ENCODE data around the gene NCAN.

The NCAN gene

DNA sequence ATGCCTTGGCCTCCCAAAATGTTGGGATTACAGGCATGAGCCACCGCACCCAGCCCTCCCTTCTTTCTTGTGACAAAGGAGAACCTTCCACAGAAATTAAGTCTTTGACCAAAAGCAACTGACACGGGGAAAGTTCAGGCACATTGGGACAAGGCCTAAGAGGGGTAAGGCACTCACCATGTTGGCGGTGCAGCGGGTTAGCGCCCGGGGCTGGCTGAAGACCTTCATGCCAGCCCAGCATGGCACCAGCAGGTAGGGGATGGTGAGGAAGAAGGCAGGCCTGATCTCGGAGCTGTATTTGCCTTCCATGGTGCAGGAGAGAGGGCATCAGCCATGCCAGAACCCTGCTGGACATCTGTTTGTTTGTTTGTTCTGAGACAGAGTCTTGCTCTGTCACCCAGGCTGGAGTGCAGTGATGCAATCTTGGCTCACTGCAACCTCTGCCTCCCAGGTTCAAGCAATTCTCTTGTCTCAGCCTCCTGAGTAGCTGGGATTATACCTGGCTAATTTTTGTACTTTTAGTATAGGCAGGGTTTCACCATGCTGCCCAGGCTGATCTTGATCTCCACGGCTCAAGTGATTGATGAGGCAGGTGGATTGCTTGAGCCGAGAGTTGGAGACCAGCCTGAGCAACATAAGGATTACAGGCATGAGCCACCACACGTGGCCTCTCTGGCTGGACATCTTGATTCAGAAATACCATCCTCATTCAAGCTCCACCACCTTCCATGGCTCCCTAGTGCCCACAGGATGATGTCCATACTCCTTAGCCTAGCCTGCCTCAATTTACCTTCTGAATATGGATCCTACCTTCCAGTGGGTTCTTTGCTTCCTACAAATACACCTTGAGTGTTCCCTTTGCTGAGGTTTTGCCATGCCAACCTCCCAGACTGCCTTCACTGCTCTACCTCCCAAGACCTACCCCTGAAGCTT lies 57.0 kb downstream of the NCAN start:
- no peak for TF ChIP-seq CTCF (IDR thresholded peaks at IDR 0.05; ENCODE audit: insufficient read depth, low read depth, low read length, missing control alignments)
- DNase-seq (ENCODE audit: low read depth) = no peak
- no peak overlapping the region for H3K4me3 ChIP-seq (ENCODE audit: low read length)

GRCh38 chr19:19269952-19270694 lies 58.4 kb downstream of the NCAN start:
- DNase-seq (ENCODE audit: low read depth) = no peak
- no peak overlapping the region for H3K4me3 ChIP-seq (ENCODE audit: low read length)
- TF ChIP-seq CTCF (IDR thresholded peaks at IDR 0.05; ENCODE audit: insufficient read depth, low read depth, low read length, missing control alignments) = no peak

DNA sequence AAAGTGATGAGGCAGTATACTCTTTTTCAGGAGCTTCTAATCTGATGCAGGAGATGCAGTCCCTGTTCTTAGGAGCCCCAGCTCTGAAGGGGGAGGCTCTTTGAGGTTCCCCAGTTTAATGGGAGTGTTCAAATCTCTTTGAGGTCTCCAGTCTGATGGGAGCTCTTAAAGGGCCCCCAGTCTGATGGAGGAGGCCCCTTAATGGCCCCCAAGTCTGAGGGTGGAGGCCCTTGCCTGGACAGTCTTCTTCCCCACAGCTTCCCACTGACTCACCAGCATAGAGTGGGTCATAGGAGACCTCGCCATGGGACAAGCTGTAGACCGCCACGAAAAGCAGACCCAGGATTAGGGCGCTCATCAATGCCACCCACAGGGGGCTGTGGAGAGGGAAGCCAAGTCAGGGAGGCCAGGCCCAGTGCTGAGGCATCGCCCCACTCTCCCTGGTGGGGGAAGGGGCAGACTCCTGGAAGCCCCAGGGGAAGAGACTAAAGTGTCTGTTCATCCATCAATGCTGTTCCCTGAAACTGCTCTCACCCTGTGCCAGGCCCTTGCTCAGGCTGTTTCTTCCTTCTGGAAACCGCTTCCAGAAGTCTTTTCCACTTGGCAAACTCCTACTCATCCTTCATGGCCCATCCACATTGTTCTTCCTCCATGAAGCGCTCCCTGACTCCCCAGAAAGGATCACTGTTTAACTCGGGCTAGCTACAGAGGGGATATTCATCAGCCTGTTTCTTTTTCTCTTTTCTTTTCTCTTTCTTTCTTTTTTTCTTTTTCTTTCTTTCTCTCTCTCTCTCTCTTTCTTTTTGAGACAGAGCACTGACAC lies 59.2 kb downstream of the NCAN start:
- H3K4me3 ChIP-seq (ENCODE audit: low read length) = no peak overlapping the region
- no peak for DNase-seq (ENCODE audit: low read depth)
- TF ChIP-seq CTCF (IDR thresholded peaks at IDR 0.05; ENCODE audit: insufficient read depth, low read depth, low read length, missing control alignments) = no peak

DNA sequence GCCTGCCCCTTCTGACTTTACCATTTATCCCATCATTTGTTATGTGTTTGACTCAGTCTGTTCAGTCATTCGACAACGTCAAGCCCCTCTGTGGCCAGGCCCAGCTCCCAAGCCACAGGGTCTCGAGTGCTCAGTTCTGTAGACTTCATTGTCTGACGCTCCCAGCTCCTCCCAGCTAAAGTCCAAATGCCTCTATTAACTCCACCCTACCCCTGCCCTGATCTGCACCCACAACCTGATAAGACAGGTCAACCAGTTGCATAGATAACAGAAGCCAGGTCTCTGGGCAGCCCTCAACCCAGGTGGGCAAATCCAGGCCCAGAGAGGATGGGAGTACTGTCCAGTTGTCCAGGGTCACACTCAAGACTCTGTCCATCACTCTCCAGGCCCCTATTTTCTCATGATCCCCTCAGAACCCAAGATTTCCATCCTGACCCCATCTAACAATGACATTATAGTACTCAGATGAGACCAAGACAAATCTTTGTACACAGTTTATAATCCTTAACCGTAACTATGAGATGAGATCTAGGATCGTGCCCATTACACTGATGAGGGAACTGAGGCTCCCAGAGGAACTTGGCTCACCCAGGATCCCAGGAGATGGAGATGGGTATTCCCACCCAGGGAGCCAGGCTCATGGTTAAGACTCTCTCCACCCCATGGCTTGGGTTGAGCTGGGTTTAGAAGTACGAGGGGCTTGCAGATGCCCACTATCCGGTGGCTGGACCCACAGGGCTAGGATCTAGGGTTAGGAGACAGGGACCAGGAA lies 60.3 kb downstream of the NCAN start:
- no peak overlapping the region for H3K4me3 ChIP-seq (ENCODE audit: low read length)
- no peak for TF ChIP-seq CTCF (IDR thresholded peaks at IDR 0.05; ENCODE audit: insufficient read depth, low read depth, low read length, missing control alignments)
- no peak for DNase-seq (ENCODE audit: low read depth)

- TF ChIP-seq CTCF (IDR thresholded peaks at IDR 0.05; ENCODE audit: insufficient read depth, low read depth, low read length, missing control alignments) = no peak
- H3K4me3 ChIP-seq (ENCODE audit: low read length) = no peak overlapping the region
- DNase-seq (ENCODE audit: low read depth) = no peak
Measured at GRCh38 chr19:19274146-19274545, 62.4 kb downstream of the NCAN start.
